ENCODE data around the gene IGFBP3. TPM values are rescaled to one million over a fixed set of nuclear protein-coding genes. Genes with fewer than 3 reads are reported as not detected.

Gene IGFBP3
- total and polyA plus RNA-seq, 2 of the 13 experiments (the other 11 are each of a cell fraction or from before 2014, with no cell fraction given), result 57.5 TPM; not detected in 1

DNA sequence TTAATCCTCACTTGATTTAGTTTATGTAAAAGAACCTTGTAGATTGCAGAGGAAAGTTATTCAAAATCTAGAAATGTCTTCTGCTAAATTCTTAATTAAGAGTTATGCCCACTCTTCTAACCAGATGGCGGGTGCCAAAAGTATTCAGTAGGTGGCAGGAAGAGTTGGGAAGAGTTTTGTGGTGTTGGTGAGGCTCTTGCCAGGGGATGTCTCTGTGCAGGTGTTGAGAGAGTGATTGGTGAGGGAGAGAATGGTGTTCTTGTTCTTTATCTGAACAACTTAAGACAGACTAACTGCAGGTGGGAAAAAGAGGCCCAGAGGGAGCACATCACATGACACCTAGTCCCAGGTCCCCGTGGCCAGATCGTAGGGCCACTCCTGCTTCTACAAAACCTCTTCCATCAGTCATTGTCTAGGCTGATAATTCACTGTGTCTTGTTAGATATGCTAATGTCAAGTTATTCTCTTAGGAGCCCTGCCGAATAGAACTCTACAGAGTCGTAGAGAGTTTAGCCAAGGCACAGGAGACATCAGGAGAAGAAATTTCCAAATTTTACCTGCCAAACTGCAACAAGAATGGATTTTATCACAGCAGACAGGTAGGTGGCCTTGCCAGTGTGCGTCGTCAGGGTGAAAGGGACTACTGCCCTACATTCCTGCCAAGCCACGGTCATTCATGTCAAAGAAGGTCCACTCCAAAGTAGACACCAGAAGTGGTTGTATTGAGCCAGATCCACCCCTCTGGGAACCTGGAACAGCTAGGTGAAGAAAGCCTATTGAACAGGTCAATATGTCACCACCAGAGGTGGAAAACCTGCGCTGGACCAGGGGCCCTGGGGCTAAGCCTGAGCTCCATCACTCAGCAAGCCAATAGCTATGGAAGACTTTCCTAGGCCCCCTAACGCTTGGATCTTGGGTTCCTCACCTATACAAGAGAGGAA, 29.3 kb downstream of the IGFBP3 start (continued):
- TF ChIP-seq, protein P1, sequence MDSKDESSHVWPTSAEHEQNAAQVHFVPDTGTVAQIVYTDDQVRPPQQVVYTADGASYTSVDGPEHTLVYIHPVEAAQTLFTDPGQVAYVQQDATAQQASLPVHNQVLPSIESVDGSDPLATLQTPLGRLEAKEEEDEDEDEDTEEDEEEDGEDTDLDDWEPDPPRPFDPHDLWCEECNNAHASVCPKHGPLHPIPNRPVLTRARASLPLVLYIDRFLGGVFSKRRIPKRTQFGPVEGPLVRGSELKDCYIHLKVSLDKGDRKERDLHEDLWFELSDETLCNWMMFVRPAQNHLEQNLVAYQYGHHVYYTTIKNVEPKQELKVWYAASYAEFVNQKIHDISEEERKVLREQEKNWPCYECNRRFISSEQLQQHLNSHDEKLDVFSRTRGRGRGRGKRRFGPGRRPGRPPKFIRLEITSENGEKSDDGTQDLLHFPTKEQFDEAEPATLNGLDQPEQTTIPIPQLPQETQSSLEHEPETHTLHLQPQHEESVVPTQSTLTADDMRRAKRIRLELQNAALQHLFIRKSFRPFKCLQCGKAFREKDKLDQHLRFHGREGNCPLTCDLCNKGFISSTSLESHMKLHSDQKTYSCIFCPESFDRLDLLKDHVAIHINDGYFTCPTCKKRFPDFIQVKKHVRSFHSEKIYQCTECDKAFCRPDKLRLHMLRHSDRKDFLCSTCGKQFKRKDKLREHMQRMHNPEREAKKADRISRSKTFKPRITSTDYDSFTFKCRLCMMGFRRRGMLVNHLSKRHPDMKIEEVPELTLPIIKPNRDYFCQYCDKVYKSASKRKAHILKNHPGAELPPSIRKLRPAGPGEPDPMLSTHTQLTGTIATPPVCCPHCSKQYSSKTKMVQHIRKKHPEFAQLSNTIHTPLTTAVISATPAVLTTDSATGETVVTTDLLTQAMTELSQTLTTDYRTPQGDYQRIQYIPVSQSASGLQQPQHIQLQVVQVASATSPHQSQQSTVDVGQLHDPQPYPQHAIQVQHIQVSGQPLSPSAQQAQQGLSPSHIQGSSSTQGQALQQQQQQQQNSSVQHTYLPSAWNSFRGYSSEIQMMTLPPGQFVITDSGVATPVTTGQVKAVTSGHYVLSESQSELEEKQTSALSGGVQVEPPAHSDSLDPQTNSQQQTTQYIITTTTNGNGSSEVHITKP (CRISPR knock-in tag; IDR thresholded peaks at IDR 0.05; ENCODE audit: low read depth), result no peak
- no peak for TF ChIP-seq ZNF530 (CRISPR knock-in tag; IDR thresholded peaks at IDR 0.05; ENCODE audit: low read depth)
- TF ChIP-seq, protein P2, sequence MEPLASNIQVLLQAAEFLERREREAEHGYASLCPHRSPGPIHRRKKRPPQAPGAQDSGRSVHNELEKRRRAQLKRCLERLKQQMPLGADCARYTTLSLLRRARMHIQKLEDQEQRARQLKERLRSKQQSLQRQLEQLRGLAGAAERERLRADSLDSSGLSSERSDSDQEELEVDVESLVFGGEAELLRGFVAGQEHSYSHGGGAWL (CRISPR knock-in tag; IDR thresholded peaks at IDR 0.05), result no peak
- TF ChIP-seq TSC22D2 (CRISPR knock-in tag; IDR thresholded peaks at IDR 0.05; ENCODE audit: borderline replicate concordance), result no peak
- no peak; the same call in 1 of the 2 replicates for TF ChIP-seq STAG1 (CRISPR knock-in tag; IDR thresholded peaks at IDR 0.05)
- no peak for TF ChIP-seq DPF2 (CRISPR knock-in tag; IDR thresholded peaks at IDR 0.05; ENCODE audit: borderline replicate concordance, low read depth)
- TF ChIP-seq ZNF33A (CRISPR knock-in tag; IDR thresholded peaks at IDR 0.05; ENCODE audit: borderline replicate concordance), result no peak
- no peak for TF ChIP-seq ZBTB21 (CRISPR knock-in tag; IDR thresholded peaks at IDR 0.05)
- TF ChIP-seq, protein P3, sequence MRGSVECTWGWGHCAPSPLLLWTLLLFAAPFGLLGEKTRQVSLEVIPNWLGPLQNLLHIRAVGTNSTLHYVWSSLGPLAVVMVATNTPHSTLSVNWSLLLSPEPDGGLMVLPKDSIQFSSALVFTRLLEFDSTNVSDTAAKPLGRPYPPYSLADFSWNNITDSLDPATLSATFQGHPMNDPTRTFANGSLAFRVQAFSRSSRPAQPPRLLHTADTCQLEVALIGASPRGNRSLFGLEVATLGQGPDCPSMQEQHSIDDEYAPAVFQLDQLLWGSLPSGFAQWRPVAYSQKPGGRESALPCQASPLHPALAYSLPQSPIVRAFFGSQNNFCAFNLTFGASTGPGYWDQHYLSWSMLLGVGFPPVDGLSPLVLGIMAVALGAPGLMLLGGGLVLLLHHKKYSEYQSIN (CRISPR knock-in tag; IDR thresholded peaks at IDR 0.05; ENCODE audit: borderline replicate concordance), result no peak
- TF ChIP-seq ZNF614 (CRISPR knock-in tag; IDR thresholded peaks at IDR 0.05; ENCODE audit: borderline replicate concordance), result no peak; the same call in 1 of the 2 replicates
- no peak for TF ChIP-seq SP140L (CRISPR knock-in tag; IDR thresholded peaks at IDR 0.05; ENCODE audit: borderline replicate concordance)
- TF ChIP-seq NCOA1 (CRISPR knock-in tag; IDR thresholded peaks at IDR 0.05), result no peak
- no peak for TF ChIP-seq ZBTB7A (CRISPR knock-in tag; IDR thresholded peaks at IDR 0.05)
- TF ChIP-seq FOXK1 (CRISPR knock-in tag; IDR thresholded peaks at IDR 0.05; ENCODE audit: borderline replicate concordance, low read depth), result no peak
- no peak for TF ChIP-seq ZNF3 (CRISPR knock-in tag; IDR thresholded peaks at IDR 0.05)
- peak in 1 of 2 experiments; percentile 7; a peak in 1 of 4 replicates for TF ChIP-seq EP300 (IDR thresholded peaks at IDR 0.05; ENCODE audit: low read depth in 2 of 2, low read length in 2 of 2)
- no peak for TF ChIP-seq EP300 (CRISPR knock-in tag; IDR thresholded peaks at IDR 0.05; ENCODE audit: borderline replicate concordance)
- no peak for TF ChIP-seq ZNF672 (CRISPR knock-in tag; IDR thresholded peaks at IDR 0.05)
- TF ChIP-seq, protein P4, sequence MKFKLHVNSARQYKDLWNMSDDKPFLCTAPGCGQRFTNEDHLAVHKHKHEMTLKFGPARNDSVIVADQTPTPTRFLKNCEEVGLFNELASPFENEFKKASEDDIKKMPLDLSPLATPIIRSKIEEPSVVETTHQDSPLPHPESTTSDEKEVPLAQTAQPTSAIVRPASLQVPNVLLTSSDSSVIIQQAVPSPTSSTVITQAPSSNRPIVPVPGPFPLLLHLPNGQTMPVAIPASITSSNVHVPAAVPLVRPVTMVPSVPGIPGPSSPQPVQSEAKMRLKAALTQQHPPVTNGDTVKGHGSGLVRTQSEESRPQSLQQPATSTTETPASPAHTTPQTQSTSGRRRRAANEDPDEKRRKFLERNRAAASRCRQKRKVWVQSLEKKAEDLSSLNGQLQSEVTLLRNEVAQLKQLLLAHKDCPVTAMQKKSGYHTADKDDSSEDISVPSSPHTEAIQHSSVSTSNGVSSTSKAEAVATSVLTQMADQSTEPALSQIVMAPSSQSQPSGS (CRISPR knock-in tag; IDR thresholded peaks at IDR 0.05), result no peak
- TF ChIP-seq CCDC6 (CRISPR knock-in tag; IDR thresholded peaks at IDR 0.05), result no peak; the same call in none of the 2 replicates
- no peak for TF ChIP-seq KDM4B (CRISPR knock-in tag; IDR thresholded peaks at IDR 0.05)
- TF ChIP-seq AGO1 (IDR thresholded peaks at IDR 0.05; ENCODE audit: low read depth, low read length, poor library complexity, severe bottlenecking), result no peak
- no peak for TF ChIP-seq ZFY (CRISPR knock-in tag; IDR thresholded peaks at IDR 0.05)

All from HepG2 (cell line).